A549 (cell line): Measurements from ENCODE around the gene YBX2. TPM values are rescaled to one million over a fixed set of nuclear protein-coding genes. Genes with fewer than 3 reads are reported as not detected.
A peak's percentile ranks its signal among the peaks of the same experiment; 100 is the strongest.

Experiments
- ATAC-seq, 2 experiments: fragments of 200-7000 bp in 1 of 2; fragments of >200 bp in 1 of 2; cut with Nextera tagmentation in 1 of 2; cut with Tn5 transposase in 1 of 2; 3 replicates each; pipeline versions ENCODE4 v1.8.0 to v1.9.1; 2018 to 2020; ENCODE audit warnings: mild to moderate bottlenecking in 1 of 2, moderate library complexity in 1 of 2
- CTCF ChIA-PET: fragments of 300-600 bp; sonication (Branson Sonifier 250); formaldehyde crosslinking; extraction: SDS; loops from one replicate; lab custom pipeline; 2021; ENCODE audit warnings: antibody characterized with exemption, inconsistent platforms; lab: Yijun Ruan, JAX
- POLR2A ChIA-PET: fragments of 350-600 bp; formaldehyde crosslinking; extraction: SDS; loops from one replicate; lab custom pipeline; 2021; ENCODE audit warnings: antibody characterized with exemption, inconsistent platforms; lab: Yijun Ruan, JAX
- DNase-seq, 2 experiments: peaks; one replicate each; pipeline versions ENCODE4 v3.0.0 to v3.0.0-alpha.2; 2011 to 2016; ENCODE audit warnings: low read depth in 1 of 2, low spot score in 1 of 2
- FAIRE-seq: peaks from 2 replicates; lab custom pipeline; 2011; peaks lifted over from hg19 to GRCh38; lab: Jason Lieb, UNC
- H3K27ac ChIP-seq, 2 experiments: fragments of >200 bp; sonication (Bioruptor Twin); formaldehyde crosslinking; 3 replicates each; pipeline ENCODE4 v1.5.1; 2016 to 2017
- H3K4me1 ChIP-seq: fragments of >200 bp; sonication (Bioruptor Twin); formaldehyde crosslinking; 3 replicates; pipeline ENCODE4 v1.6.1; 2016
- H3K4me2 ChIP-seq: fragments of >200 bp; sonication (Bioruptor Twin); formaldehyde crosslinking; 3 replicates; pipeline ENCODE4 v1.6.1; 2016
- H3K4me3 ChIP-seq: fragments of >200 bp; sonication (Bioruptor Twin); formaldehyde crosslinking; 3 replicates; pipeline ENCODE4 v1.5.1; 2016
- H3K9me3 ChIP-seq: fragments of >200 bp; sonication (Bioruptor Twin); formaldehyde crosslinking; 3 replicates; pipeline ENCODE4 v1.6.1; 2016
- BCL3 ChIP-seq: fragments of >200 bp; sonication (Bioruptor Twin); formaldehyde crosslinking; IDR thresholded peaks from 3 replicates; pipeline ENCODE4 v1.6.1; 2016
- BHLHE40 ChIP-seq: IDR thresholded peaks from 2 replicates; pipeline ENCODE4 v1.6.1; 2012; ENCODE audit warnings: low read depth, low read length, inconsistent platforms
- CBX8 ChIP-seq: fragments of 200-600 bp; sonication (generic); IDR thresholded peaks from 2 replicates; pipeline ENCODE4 v1.6.1; 2016
- CHD2 ChIP-seq: fragments of 150-350 bp; IDR thresholded peaks from 2 replicates; pipeline ENCODE4 v1.6.1; 2014; ENCODE audit warnings: low read length; ENCODE audit not compliant: partially characterized antibody
- CTCF ChIP-seq: fragments of >200 bp; sonication (Bioruptor Twin); formaldehyde crosslinking; IDR thresholded peaks from 3 replicates; pipeline ENCODE4 v1.5.1; 2016
- EHMT2 ChIP-seq: fragments of 200-600 bp; sonication (generic); IDR thresholded peaks from 2 replicates; pipeline ENCODE4 v1.6.1; 2016; ENCODE audit warnings: antibody characterized with exemption, low read depth, mild to moderate bottlenecking, moderate library complexity
- ELK1 ChIP-seq: fragments of 150-350 bp; IDR thresholded peaks from 2 replicates; pipeline ENCODE4 v1.6.1; 2014; ENCODE audit warnings: low read depth, mild to moderate bottlenecking, low read length
- EP300 ChIP-seq, 2 experiments: fragments of >200 bp; sonication (Bioruptor Twin); formaldehyde crosslinking; IDR thresholded peaks; 2 replicates in 1 of 2; 3 replicates in 1 of 2; pipeline ENCODE4 v1.6.1; 2016 to 2017
- ESRRA ChIP-seq: fragments of 150-350 bp; IDR thresholded peaks from 2 replicates; pipeline ENCODE4 v1.6.1; 2014; ENCODE audit warnings: mild to moderate bottlenecking, low read length, borderline replicate concordance
- FOXS1 ChIP-seq: fragments of 250-450 bp; sonication (Bioruptor Pico); IDR thresholded peaks from 2 replicates; pipeline ENCODE4 v1.5.0; 2020; ENCODE audit warnings: mild to moderate bottlenecking, moderate library complexity
- GATA3 ChIP-seq: IDR thresholded peaks from 2 replicates; pipeline ENCODE4 v1.6.1; 2012; ENCODE audit warnings: borderline replicate concordance
- HDAC2 ChIP-seq: fragments of 200-600 bp; sonication (generic); IDR thresholded peaks from 2 replicates; pipeline ENCODE4 v1.6.1; 2016
- HES2 ChIP-seq: fragments of >200 bp; sonication (Bioruptor Twin); formaldehyde crosslinking; IDR thresholded peaks from 2 replicates; pipeline ENCODE4 v1.6.1; 2016
- HOXB13 ChIP-seq: fragments of 250-450 bp; sonication (Bioruptor Pico); IDR thresholded peaks from 2 replicates; pipeline ENCODE4 v1.5.0; 2020; ENCODE audit warnings: low read depth, mild to moderate bottlenecking, moderate library complexity
- HOXB5 ChIP-seq: fragments of 250-450 bp; sonication (Bioruptor Pico); IDR thresholded peaks from 2 replicates; pipeline ENCODE4 v1.5.0; 2020; ENCODE audit warnings: mild to moderate bottlenecking, moderate library complexity
- JUNB ChIP-seq: fragments of >200 bp; sonication (Bioruptor Twin); formaldehyde crosslinking; IDR thresholded peaks from 2 replicates; pipeline ENCODE4 v1.6.1; 2016
- MAFK ChIP-seq: fragments of 450-650 bp; IDR thresholded peaks from 2 replicates; pipeline ENCODE4 v1.6.1; 2014; ENCODE audit not compliant: partially characterized antibody
- MAZ ChIP-seq: fragments of 150-350 bp; IDR thresholded peaks from 2 replicates; pipeline ENCODE4 v1.6.1; 2014; ENCODE audit warnings: antibody characterized with exemption, low read depth, low read length, borderline replicate concordance
- NFE2L2 ChIP-seq: fragments of 150-350 bp; conservative IDR thresholded peaks from 2 replicates; pipeline ENCODE4 v1.6.1; 2014; ENCODE audit warnings: low read length
- NPAS2 ChIP-seq: fragments of 250-450 bp; sonication (Bioruptor Pico); IDR thresholded peaks from 2 replicates; pipeline ENCODE4 v1.8.0; 2022; ENCODE audit warnings: mild to moderate bottlenecking, moderate library complexity, borderline replicate concordance
- PBX3 ChIP-seq: IDR thresholded peaks from 2 replicates; pipeline ENCODE4 v1.6.1; 2012
- POLR2A ChIP-seq: IDR thresholded peaks from 2 replicates; pipeline ENCODE4 v1.6.1; 2012; ENCODE audit warnings: mild to moderate bottlenecking, low read length
- POLR2AphosphoS2 ChIP-seq: conservative IDR thresholded peaks from 2 replicates; pipeline ENCODE4 v1.6.1; 2012; ENCODE audit warnings: low read length, improper control_type of control experiment, inconsistent platforms
- RAD21 ChIP-seq, 2 experiments: fragments of >200 bp in 1 of 2; sonication (Bioruptor Twin) in 1 of 2; formaldehyde crosslinking in 1 of 2; IDR thresholded peaks in 1 of 2; conservative IDR thresholded peaks in 1 of 2; 2 replicates in 1 of 2; 3 replicates in 1 of 2; pipeline ENCODE4 v1.6.1; 2012 to 2018; ENCODE audit warnings: inconsistent platforms in 1 of 2
- REST ChIP-seq: fragments of 200-600 bp; sonication (generic); IDR thresholded peaks from 2 replicates; pipeline ENCODE4 v1.6.1; 2016; ENCODE audit warnings: antibody characterized with exemption, mild to moderate bottlenecking, moderate library complexity
- RFX5 ChIP-seq: fragments of 450-650 bp; IDR thresholded peaks from 2 replicates; pipeline ENCODE4 v1.7.1; 2014; ENCODE audit warnings: antibody characterized with exemption, mild to moderate bottlenecking, moderate library complexity
- SMC3 ChIP-seq: fragments of >200 bp; sonication (Bioruptor Twin); formaldehyde crosslinking; IDR thresholded peaks from 3 replicates; pipeline ENCODE4 v1.6.1; 2018; ENCODE audit warnings: inconsistent platforms
- TFCP2L1 ChIP-seq: fragments of 250-450 bp; sonication (Bioruptor Pico); IDR thresholded peaks from 2 replicates; pipeline ENCODE4 v1.5.0; 2021; ENCODE audit warnings: mild to moderate bottlenecking
- ZC3H11A ChIP-seq: fragments of 450-650 bp; IDR thresholded peaks from 2 replicates; pipeline ENCODE4 v1.6.1; 2014; ENCODE audit warnings: antibody characterized with exemption, mild to moderate bottlenecking
- ZFP36 ChIP-seq: fragments of 450-650 bp; IDR thresholded peaks from 2 replicates; pipeline ENCODE4 v1.6.1; 2014; ENCODE audit warnings: borderline replicate concordance; ENCODE audit not compliant: partially characterized antibody
- ZNF302 ChIP-seq: fragments of 250-450 bp; sonication (Bioruptor Pico); IDR thresholded peaks from 2 replicates; pipeline ENCODE4 v1.9.0; 2021; ENCODE audit warnings: inconsistent platforms, mild to moderate bottlenecking, moderate library complexity
- ZSCAN20 ChIP-seq: fragments of 250-450 bp; sonication (Bioruptor Pico); IDR thresholded peaks from 2 replicates; pipeline ENCODE4 v1.8.0; 2022; ENCODE audit warnings: mild to moderate bottlenecking, moderate library complexity
- WGBS: methylation state at CpG from one replicate; pipeline ENCODE4 v1.1.6; 2017; ENCODE audit errors: missing lambda C conversion rate; 5-methylcytosine and 5-hydroxymethylcytosine counted together
- polyA plus RNA-seq, 4 experiments: library from polyadenylated mRNA; depleted of rRNA in 3 of 4; stranded (reverse); fragments of >200 nt; fragmentation: RNase III in 1 of 4; extraction: RNeasy Plus Mini Kit Qiagen cat#74134 plus additional on column Dnase treatment in 1 of 4; gene quantifications; 2 replicates in 3 of 4; 3 replicates in 1 of 4; pipeline ENCODE4 v1.2.3, GENCODE V29; 2011 to 2017

The YBX2 gene
- polyA plus RNA-seq, 2 of the 4 experiments (the other 2 are of a cell fraction): 0.36 to 0.61 TPM

GRCh38 chr17:7307686-7308624 lies 13.5 kb upstream of the YBX2 start:
- FAIRE-seq (no peak), DNase-seq (peak; percentile 52), ATAC-seq (peak; percentile 7 to 44)
- Histone ChIP-seq H3K4me2 (peak overlapping the region; percentile 95), H3K9me3 (no peaks in the 10 kb centered on the region), H3K4me1 (peaks cover 37% of the 10 kb centered on the region), H3K27ac (peak overlapping the region; percentile 98 to 100), H3K4me3 (peak overlapping the region; percentile 98)
- POLR2A ChIA-PET: interaction anchor here (0.5 to 1.1 kb wide), 2 partner anchors 96 to 176 kb away, joined by 3 to 4 read pairs; partner anchors contain the start of genes POLR2A and TMEM256
- WGBS: 1% methylated on average over 17 of the region's 104 CpGs
- CTCF ChIA-PET: interaction anchor here (0.9 to 4.5 kb wide), 4 partner anchors 10 to 36 kb away, joined by 3 to 22 read pairs (median 5); no protein-coding TSS in a partner anchor
- no peak for TF ChIP-seq ESRRA
- TF ChIP-seq ZC3H11A: no peak
- no peak for TF ChIP-seq JUNB
- no peak for TF ChIP-seq FOXS1 (CRISPR knock-in tag)
- no peak for TF ChIP-seq SMC3
- no peak for TF ChIP-seq RAD21 (conservative IDR thresholded peaks at IDR 0.05 in 1 of 2, IDR thresholded peaks at IDR 0.05 in 1 of 2)
- no peak for TF ChIP-seq RFX5
- no peak for TF ChIP-seq HOXB13 (CRISPR knock-in tag)
- TF ChIP-seq HOXB5 (CRISPR knock-in tag): no peak
- no peak for TF ChIP-seq BHLHE40
- no peak for TF ChIP-seq HDAC2
- no peak for TF ChIP-seq EP300 (IDR thresholded peaks at IDR 0.05)
- TF ChIP-seq NPAS2 (CRISPR knock-in tag): no peak
- TF ChIP-seq BCL3: no peak
- TF ChIP-seq EHMT2: no peak
- no peak for TF ChIP-seq GATA3
- TF ChIP-seq ZSCAN20 (CRISPR knock-in tag): no peak
- no peak; the same call in none of the 2 replicates for TF ChIP-seq POLR2A
- no peak for TF ChIP-seq NFE2L2
- no peak for TF ChIP-seq CHD2
- TF ChIP-seq TFCP2L1 (CRISPR knock-in tag): peak; percentile 76; the same call in 1 of the 2 replicates
- TF ChIP-seq CBX8: no peak
- TF ChIP-seq CTCF: no peak
- TF ChIP-seq PBX3: peak; percentile 10; the same call in 1 of the 2 replicates
- TF ChIP-seq REST: peak; percentile 59
- TF ChIP-seq MAZ: no peak
- no peak for TF ChIP-seq ZFP36
- TF ChIP-seq POLR2AphosphoS2: peak; percentile 76; the same call in 1 of the 2 replicates
- TF ChIP-seq ZNF302 (CRISPR knock-in tag): no peak
- TF ChIP-seq HES2: no peak
- no peak for TF ChIP-seq ELK1
- no peak for TF ChIP-seq MAFK
